ENCODE measurements around the gene LMF1. TPM values are rescaled to one million over a fixed set of nuclear protein-coding genes. Genes with fewer than 3 reads are reported as not detected.
A peak's percentile ranks its signal among the peaks of the same experiment; 100 is the strongest.

LMF1 gene
- total RNA-seq, 1 donor from 2014 or later, result 2.1 TPM

DNA sequence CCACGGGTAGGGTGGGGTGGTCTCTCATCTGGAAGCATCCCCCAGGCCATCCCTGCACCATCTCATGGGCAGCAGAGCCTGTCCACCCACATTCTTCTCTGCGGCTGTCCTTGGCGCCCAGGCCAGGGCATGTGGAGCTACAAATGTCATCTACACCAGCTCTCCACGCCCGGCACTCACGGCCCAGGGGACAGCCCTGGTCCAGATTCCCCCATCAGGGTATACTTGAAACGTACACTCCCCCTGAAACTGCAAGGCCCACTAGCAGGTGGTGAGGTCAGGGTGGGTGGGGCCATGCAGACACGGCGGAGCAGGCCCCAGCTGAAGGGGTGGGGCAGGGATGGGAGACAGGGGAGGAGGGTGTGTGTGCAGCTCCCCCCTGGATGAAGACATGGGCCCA, 7.6 kb upstream of the LMF1 start:
- Histone ChIP-seq H3K4me3 (ENCODE audit: low read depth, low read length) (no peak overlapping the region), H3K36me3 (ENCODE audit: control insufficient read depth, insufficient read depth, low read length) (no peaks in the 10 kb centered on the region), H3K27me3 (ENCODE audit: control insufficient read depth, insufficient read depth, low read length) (peaks cover 22% of the 10 kb centered on the region)
- no peak for DNase-seq (ENCODE audit: low read depth)
- TF ChIP-seq, protein P1, sequence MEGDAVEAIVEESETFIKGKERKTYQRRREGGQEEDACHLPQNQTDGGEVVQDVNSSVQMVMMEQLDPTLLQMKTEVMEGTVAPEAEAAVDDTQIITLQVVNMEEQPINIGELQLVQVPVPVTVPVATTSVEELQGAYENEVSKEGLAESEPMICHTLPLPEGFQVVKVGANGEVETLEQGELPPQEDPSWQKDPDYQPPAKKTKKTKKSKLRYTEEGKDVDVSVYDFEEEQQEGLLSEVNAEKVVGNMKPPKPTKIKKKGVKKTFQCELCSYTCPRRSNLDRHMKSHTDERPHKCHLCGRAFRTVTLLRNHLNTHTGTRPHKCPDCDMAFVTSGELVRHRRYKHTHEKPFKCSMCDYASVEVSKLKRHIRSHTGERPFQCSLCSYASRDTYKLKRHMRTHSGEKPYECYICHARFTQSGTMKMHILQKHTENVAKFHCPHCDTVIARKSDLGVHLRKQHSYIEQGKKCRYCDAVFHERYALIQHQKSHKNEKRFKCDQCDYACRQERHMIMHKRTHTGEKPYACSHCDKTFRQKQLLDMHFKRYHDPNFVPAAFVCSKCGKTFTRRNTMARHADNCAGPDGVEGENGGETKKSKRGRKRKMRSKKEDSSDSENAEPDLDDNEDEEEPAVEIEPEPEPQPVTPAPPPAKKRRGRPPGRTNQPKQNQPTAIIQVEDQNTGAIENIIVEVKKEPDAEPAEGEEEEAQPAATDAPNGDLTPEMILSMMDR (IDR thresholded peaks at IDR 0.05; ENCODE audit: insufficient read depth, low read length, severe bottlenecking), result no peak
- no peak for FAIRE-seq

DNA sequence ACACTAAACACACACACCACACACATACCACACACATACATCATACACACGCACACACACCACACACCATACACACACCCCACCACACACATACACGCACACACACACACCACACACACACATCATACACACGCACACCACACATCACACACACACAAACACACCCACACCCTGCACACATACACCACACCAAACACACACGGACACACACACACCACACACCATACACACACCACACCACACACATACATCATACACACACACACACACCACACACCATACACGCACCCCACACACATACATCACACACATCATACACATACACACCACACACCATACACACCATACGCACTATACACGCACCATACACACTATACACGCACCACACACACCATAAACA, 7.1 kb upstream of the LMF1 start:
- peak; percentile 98 for FAIRE-seq
- H3K27me3 ChIP-seq (ENCODE audit: control insufficient read depth, insufficient read depth, low read length), result peaks cover 20% of the 10 kb centered on the region
- no peak overlapping the region for H3K4me3 ChIP-seq (ENCODE audit: low read depth, low read length)
- no peaks in the 10 kb centered on the region for H3K36me3 ChIP-seq (ENCODE audit: control insufficient read depth, insufficient read depth, low read length)
- DNase-seq (ENCODE audit: low read depth), result no peak
- TF ChIP-seq, protein P1 (IDR thresholded peaks at IDR 0.05; ENCODE audit: insufficient read depth, low read length, severe bottlenecking), result no peak

DNA sequence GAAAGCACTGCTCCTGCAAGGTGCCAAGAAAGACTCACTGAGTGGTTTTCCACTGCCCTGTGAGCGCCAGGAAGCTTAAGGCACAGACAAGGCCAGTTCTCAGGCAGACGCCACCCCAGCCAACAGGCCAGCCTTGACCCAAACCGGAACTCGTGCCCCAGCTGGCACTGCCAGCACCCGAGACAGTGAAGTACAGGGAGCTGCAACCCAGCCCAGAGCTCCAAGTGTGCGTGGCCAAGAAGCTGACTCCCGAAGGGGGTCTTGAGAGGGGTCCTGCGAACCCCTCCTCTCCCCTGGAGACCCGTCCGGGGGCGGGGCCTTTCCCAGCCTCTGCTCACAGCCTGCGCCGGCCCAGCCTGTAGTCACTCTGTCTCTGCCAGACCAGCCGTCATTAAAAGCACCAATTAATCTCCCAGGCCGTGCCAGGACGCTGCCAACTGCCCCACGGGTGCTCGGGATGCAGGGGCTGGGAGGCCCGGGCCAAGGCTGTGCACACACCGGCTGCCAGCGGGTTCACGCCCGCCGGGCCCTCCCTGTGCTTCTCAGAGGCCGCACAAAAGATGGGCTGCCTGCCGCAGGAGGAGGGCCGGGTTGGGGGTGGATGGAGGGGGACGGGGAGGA, 6.4 kb upstream of the LMF1 start:
- DNase-seq (ENCODE audit: low read depth) (no peak), FAIRE-seq (no peak)
- Histone ChIP-seq H3K4me3 (ENCODE audit: low read depth, low read length) (no peak overlapping the region), H3K27me3 (ENCODE audit: control insufficient read depth, insufficient read depth, low read length) (peaks cover 14% of the 10 kb centered on the region), H3K36me3 (ENCODE audit: control insufficient read depth, insufficient read depth, low read length) (no peaks in the 10 kb centered on the region)
- TF ChIP-seq, protein P1 (IDR thresholded peaks at IDR 0.05; ENCODE audit: insufficient read depth, low read length, severe bottlenecking), result no peak

DNA sequence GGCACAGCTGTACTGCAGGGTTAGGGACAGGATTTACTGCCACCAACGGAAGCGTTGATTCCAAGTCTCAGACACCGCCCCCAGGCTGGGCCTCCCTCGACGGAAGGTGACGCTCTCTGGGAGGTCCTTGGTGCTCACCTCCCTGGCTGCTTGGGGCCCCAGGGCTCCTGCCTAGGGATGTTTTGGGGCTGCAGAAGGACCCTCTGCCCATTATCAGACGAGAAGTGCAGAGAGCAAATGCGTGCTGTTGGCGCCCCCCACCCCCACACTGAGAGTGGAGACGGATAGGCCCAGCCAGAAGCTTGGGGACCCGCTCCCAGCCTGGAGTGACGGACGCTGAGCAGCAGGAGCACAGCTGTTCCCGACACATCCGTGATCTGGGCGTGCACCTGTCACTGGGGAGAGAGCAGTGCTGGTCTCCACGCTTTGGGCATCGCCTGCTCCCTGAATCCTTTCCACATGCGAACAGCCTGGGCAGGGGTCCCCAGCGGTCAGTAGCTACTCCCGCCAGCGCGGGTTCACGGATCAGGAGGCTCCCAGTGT, 5.7 kb upstream of the LMF1 start:
- TF ChIP-seq, protein P1 (IDR thresholded peaks at IDR 0.05; ENCODE audit: insufficient read depth, low read length, severe bottlenecking), result no peak
- no peak overlapping the region for H3K4me3 ChIP-seq (ENCODE audit: low read depth, low read length)
- H3K27me3 ChIP-seq (ENCODE audit: control insufficient read depth, insufficient read depth, low read length), result peaks cover 14% of the 10 kb centered on the region
- DNase-seq (ENCODE audit: low read depth) (no peak), FAIRE-seq (no peak)
- no peaks in the 10 kb centered on the region for H3K36me3 ChIP-seq (ENCODE audit: control insufficient read depth, insufficient read depth, low read length)

DNA sequence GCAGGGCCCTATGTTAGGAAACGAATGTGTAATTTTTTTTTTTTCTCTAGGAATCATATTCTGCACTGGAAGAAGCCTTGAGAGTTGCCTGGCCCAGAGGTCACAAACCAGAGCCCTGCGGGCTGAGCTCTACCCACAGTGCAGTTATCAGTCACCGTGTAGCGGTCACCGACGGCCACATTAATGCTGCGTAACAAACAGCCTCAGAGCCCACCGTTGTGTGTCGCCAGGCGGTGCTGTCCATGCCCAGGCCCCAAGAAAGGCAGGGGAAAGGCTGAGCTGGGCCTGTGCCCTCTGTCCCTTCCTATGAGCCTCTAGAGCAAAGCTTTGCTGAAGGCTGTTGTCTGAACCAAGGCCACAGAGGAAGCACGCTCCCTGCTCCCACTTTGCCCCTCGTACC, 4.5 kb upstream of the LMF1 start:
- no peak for FAIRE-seq

More for the DNA sequence above, 4.5 kb upstream of the LMF1 start:
- peaks cover 9% of the 10 kb centered on the region for H3K27me3 ChIP-seq (ENCODE audit: control insufficient read depth, insufficient read depth, low read length)
- no peak for DNase-seq (ENCODE audit: low read depth)
- TF ChIP-seq, protein P1 (IDR thresholded peaks at IDR 0.05; ENCODE audit: insufficient read depth, low read length, severe bottlenecking), result no peak
- H3K36me3 ChIP-seq (ENCODE audit: control insufficient read depth, insufficient read depth, low read length), result no peaks in the 10 kb centered on the region
- no peak overlapping the region for H3K4me3 ChIP-seq (ENCODE audit: low read depth, low read length)
